ENCODE results near the gene SNCA.

Gene SNCA

GRCh38 chr4:89836897-89837384 is at the start of gene SNCA:
Gene SNCA, minus strand, starts transcription at chr4:89837161. Its CDS starts 1,494 bp downstream, at chr4:89835667.
- peak; percentile 67 for DNase-seq

- DNase-seq: no peak
Observed at GRCh38 chr4:89879215-89879614, 42.3 kb upstream of the SNCA start.

DNA sequence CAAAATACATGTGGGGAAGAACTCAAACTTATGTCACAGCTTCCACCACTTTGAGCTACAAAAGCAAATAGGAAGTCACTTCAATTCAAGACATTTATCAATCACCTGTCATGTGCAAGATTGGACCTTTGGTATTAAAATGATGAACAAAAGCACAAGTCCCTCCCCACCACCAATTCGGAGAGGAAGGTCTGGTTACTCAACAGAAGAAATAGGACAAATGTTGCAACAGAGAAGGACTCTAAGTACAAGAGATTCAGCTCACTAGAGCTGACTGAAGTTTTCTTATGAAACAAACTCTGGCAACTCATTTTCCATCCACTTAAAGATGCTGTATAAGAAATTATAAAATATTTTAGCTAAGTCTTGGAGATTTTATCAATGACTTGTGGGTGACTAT is 41.6 kb upstream of the SNCA start:
- no peak for DNase-seq

DNA sequence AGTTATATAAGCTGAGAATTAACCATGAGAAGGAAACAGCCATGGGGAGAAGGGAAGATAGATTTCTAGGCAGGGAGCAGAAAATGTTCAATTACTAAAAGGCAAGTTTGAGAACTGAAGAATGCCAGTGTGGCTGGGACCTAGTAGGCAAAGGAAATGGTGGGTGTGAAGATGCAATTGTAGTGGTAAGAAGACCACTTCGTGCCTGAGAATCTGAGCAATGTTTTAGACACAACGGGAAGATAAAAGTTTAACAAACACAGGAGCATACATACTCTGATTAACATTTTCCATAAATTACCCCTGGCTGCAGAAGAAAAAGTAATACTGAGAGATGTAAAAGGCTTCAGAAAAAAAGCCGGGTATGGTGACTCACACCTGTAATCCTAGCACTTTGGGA is 39.6 kb upstream of the SNCA start:
- DNase-seq: no peak

- DNase-seq: no peak
Observed at GRCh38 chr4:89871211-89871610, 34.2 kb upstream of the SNCA start.

GRCh38 chr4:89868999-89869589 is 32.1 kb upstream of the SNCA start:
- no peak for DNase-seq

- DNase-seq: no peak
Observed at GRCh38 chr4:89868276-89868675, 31.3 kb upstream of the SNCA start.

GRCh38 chr4:89863533-89863932 is 26.6 kb upstream of the SNCA start:
- no peak for DNase-seq

GRCh38 chr4:89860971-89861370 is 24.0 kb upstream of the SNCA start:
- DNase-seq: no peak

- DNase-seq: no peak
Observed at GRCh38 chr4:89855236-89855635, 18.3 kb upstream of the SNCA start.

DNA sequence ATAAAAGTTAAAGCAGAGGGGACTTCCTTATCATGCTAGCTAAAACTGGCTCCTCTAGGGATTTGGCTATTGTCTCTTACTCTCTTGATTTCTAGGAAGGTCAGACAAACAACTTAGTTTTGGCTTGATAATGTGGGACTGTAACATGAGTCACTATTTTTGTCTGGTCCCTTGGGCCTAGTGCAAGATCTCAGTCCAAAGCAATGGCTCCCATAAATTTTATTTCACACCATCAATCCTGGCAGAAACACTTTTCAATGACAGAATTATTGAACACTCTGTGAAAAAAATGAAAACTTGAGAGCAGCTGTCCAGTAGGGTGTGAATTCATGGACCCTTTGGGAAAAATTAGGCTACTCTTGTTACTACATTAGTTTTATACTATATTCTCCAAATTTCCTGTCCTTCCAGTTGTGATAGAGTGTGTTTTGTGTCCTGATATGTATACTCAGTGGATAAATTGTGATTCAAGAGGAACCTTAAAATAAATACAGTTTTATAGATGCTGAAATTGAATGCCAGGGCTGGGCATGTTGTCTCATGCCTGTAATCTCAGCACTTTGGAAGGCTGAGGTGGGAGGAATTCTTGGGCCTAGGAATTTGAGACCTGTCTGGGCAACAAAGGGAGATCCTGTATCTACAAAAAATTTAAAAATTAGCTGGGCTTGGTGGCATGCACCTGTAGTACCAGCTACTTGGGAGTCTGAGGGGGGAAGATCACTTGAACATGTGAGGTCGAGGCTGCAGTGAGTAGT is 10.8 kb upstream of the SNCA start:
- DNase-seq: no peak

GRCh38 chr4:89839558-89839957 is 2.6 kb upstream of the SNCA start:
- DNase-seq: no peak

GRCh38 chr4:89837993-89838390 is 1.0 kb upstream of the SNCA start:
- DNase-seq: peak; percentile 9

DNA sequence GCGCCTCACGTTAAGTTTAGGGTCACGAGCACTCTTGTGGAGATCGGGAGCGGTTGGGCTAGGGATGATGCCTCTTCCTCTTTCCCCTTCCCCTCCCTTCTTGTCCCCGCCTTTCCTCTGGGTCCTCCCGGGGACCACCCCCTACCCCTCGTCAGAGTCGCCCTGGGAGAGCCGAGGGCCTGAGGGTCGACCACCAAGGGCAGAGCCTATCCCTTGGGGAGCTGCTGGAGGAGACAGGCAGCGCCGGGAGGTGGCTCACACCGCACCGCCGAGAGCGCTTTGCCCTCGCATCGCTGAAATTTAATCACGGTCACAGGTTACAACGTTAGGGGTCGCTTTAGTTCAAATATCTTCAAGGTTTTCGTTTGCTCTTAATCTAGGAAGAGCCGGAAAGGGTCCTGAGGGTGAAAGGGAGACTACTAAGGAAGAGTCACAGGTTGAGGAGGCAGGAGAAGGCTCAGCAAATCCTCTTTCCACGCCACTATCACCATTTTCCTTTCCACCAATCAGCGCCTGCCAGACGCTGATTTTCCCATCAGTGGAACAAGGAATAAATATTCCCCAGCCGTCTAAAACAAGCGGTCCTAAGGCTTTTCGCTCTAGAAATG is 528 bp upstream of the SNCA start:
- DNase-seq: peak; percentile 38

- DNase-seq: no peak
Observed at GRCh38 chr4:89836031-89836745, 773 bp downstream of the SNCA start.

- DNase-seq: no peak
Observed at GRCh38 chr4:89835413-89835812, 1.5 kb downstream of the SNCA start.

GRCh38 chr4:89834486-89835209 is 2.3 kb downstream of the SNCA start:
- no peak for DNase-seq

- DNase-seq: no peak
Observed at GRCh38 chr4:89829470-89830138, 7.4 kb downstream of the SNCA start.

- no peak for DNase-seq
Observed at GRCh38 chr4:89823416-89823815, 13.5 kb downstream of the SNCA start.

DNA sequence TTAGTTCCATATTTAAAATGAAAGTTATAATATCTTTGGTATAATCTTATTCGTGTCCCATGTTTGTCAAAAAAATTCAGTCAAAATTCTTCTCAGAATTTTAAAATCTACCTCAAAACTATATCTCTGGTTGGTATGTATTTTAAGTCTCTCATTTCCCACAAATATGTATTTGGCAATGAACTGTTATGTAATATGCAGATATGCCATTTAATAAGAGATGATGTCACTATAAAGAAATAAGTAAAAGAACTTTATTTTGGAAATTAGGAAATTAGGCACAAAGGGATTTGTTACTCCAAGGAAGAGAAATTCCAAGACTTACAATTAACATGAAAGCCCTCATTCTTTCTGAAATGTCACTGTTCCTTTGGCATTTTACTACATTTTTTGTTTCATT is 15.3 kb downstream of the SNCA start:
- no peak for DNase-seq

GRCh38 chr4:89820010-89820409 is 17.0 kb downstream of the SNCA start:
- DNase-seq: no peak

- DNase-seq: no peak
Observed at GRCh38 chr4:89814362-89814761, 22.6 kb downstream of the SNCA start.

Data from NCI-H1694 (cell line).